Measurements from ENCODE around the gene KSR2.
"Not testable (repeated sequence)": the region's sequence is repeated elsewhere in the genome, so short reads cannot be mapped to it uniquely, and the experiment has no call there.

KSR2 gene

GRCh38 chr12:117762143-117762542 lies 206.6 kb downstream of the KSR2 start:
- no peak for DNase-seq

- no peak for DNase-seq
These were observed 207.2 kb downstream of the KSR2 start for GRCh38 chr12:117761528-117762100.

GRCh38 chr12:117760990-117761389 lies 207.8 kb downstream of the KSR2 start:
- DNase-seq = no peak

GRCh38 chr12:117750657-117751056 lies 218.1 kb downstream of the KSR2 start:
- no peak for DNase-seq

- DNase-seq = no peak
These were observed 219.4 kb downstream of the KSR2 start for GRCh38 chr12:117749431-117749830.

GRCh38 chr12:117746358-117746757 lies 222.4 kb downstream of the KSR2 start:
- not testable (repeated sequence) for DNase-seq

GRCh38 chr12:117744418-117744817 lies 224.4 kb downstream of the KSR2 start:
- DNase-seq = no peak

- peak in 11 of 58 donors; percentile 0 to 6 (median 3) for DNase-seq
These were observed 225.0 kb downstream of the KSR2 start for GRCh38 chr12:117743761-117744160.

- DNase-seq = no peak
These were observed 226.1 kb downstream of the KSR2 start for GRCh38 chr12:117742721-117743120.

- DNase-seq = no peak
These were observed 230.6 kb downstream of the KSR2 start for GRCh38 chr12:117738233-117738632.

- no peak for DNase-seq
These were observed 235.3 kb downstream of the KSR2 start for GRCh38 chr12:117733549-117733805.

GRCh38 chr12:117732761-117733548 lies 235.8 kb downstream of the KSR2 start:
- DNase-seq = no peak

- DNase-seq = not testable (repeated sequence)
These were observed 237.7 kb downstream of the KSR2 start for GRCh38 chr12:117731131-117731530.

GRCh38 chr12:117727301-117727700 lies 241.5 kb downstream of the KSR2 start:
- DNase-seq = no peak

GRCh38 chr12:117724543-117724942 lies 244.2 kb downstream of the KSR2 start:
- no peak for DNase-seq

GRCh38 chr12:117718559-117718958 lies 250.2 kb downstream of the KSR2 start:
- DNase-seq = no peak

GRCh38 chr12:117718141-117718540 lies 250.6 kb downstream of the KSR2 start:
- no peak for DNase-seq

GRCh38 chr12:117714203-117714602 lies 254.6 kb downstream of the KSR2 start:
- DNase-seq = no peak

- no peak for DNase-seq
These were observed 258.7 kb downstream of the KSR2 start for GRCh38 chr12:117710121-117710520.

- no peak for DNase-seq
These were observed 260.9 kb downstream of the KSR2 start for GRCh38 chr12:117707861-117708260.

GRCh38 chr12:117703584-117703983 lies 265.2 kb downstream of the KSR2 start:
- no peak for DNase-seq

GRCh38 chr12:117702741-117703140 lies 266.0 kb downstream of the KSR2 start:
- DNase-seq = no peak

- DNase-seq = no peak
These were observed 269.2 kb downstream of the KSR2 start for GRCh38 chr12:117699575-117699974.

Data from anterior cingulate cortex (tissue), 58 donors.